ENCODE data around the gene LRRC7. TPM values are rescaled to one million over a fixed set of nuclear protein-coding genes. Genes with fewer than 3 reads are reported as not detected.

LRRC7 gene
- polyA plus RNA-seq, 1 experiment = not detected

DNA sequence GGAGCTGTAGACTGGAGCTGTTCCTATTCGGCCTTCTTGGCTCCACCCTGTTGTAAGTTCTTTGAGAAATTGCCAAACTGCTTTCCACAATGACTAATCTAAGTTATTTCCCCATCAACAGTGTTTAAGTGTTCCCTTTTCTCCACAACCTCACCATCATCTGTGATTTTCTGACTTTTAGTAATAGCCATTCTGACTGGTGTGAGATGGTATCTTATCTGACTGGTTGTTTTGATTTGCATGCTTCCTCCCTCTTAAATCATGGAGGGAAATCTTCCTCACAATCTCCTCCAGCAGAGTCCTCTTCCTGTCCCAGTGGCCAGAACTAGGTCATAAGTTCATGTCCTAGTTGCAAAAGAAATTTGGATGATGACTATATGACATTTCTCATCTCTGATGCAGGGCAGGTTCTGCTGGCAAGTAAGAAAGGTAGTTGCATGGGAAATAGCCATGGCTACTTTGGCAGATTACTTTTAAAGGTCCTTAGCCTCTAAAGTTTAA lies 343.6 kb downstream of the LRRC7 start:
- CTCF ChIA-PET = no interaction called here
- peak; percentile 3 for DNase-seq (ENCODE audit: low read depth, low spot score)
- no peak overlapping the region for H3K27ac ChIP-seq (ENCODE audit: low read depth, low read length)
- no peaks in the 10 kb centered on the region for H3K27me3 ChIP-seq (ENCODE audit: control insufficient read depth, insufficient read depth, low read length)
- no peaks in the 10 kb centered on the region for H3K9me3 ChIP-seq (ENCODE audit: control insufficient read depth, insufficient read depth, low read length)
- POLR2A ChIA-PET = no interaction called here
- H3K4me3 ChIP-seq (ENCODE audit: low read depth, low read length) = no peak overlapping the region
- TF ChIP-seq CTCF (IDR thresholded peaks at IDR 0.05; ENCODE audit: low read depth, low read length) = no peak

DNA sequence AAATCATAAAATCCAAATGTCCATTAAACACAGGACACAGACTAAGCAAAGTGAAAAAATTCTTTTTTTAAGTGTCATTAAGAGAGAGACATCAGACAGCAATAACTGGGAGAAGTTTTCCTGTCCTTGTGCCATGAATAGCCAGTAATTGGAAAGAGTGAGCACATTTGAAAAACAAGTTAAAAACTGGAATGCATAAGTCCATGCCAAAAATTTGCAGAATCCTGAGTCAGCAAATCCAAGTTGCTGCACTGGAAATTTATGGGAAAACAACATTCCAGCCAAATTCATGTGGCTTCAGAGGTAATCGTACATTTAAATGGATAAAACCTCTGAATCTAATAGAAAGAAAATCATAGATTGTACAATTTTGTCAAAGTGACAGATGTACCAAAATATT lies 346.3 kb downstream of the LRRC7 start:
- no peak overlapping the region for H3K4me3 ChIP-seq (ENCODE audit: low read depth, low read length)
- TF ChIP-seq CTCF (IDR thresholded peaks at IDR 0.05; ENCODE audit: low read depth, low read length) = no peak
- no peak overlapping the region for H3K27ac ChIP-seq (ENCODE audit: low read depth, low read length)
- CTCF ChIA-PET = no interaction called here
- no peaks in the 10 kb centered on the region for H3K9me3 ChIP-seq (ENCODE audit: control insufficient read depth, insufficient read depth, low read length)
- peak; percentile 1 for DNase-seq (ENCODE audit: low read depth, low spot score)
- no peaks in the 10 kb centered on the region for H3K27me3 ChIP-seq (ENCODE audit: control insufficient read depth, insufficient read depth, low read length)
- POLR2A ChIA-PET = no interaction called here

- Histone ChIP-seq H3K4me3 (ENCODE audit: low read depth, low read length) (no peak overlapping the region), H3K27ac (ENCODE audit: low read depth, low read length) (no peak overlapping the region), H3K27me3 (ENCODE audit: control insufficient read depth, insufficient read depth, low read length) (no peaks in the 10 kb centered on the region), H3K9me3 (ENCODE audit: control insufficient read depth, insufficient read depth, low read length) (peaks cover 9% of the 10 kb centered on the region; the same call in 1 of the 2 replicates)
- ChIA-PET CTCF (no interaction called here), POLR2A (no interaction called here)
- TF ChIP-seq CTCF (IDR thresholded peaks at IDR 0.05; ENCODE audit: low read depth, low read length) = no peak
- peak; percentile 2 for DNase-seq (ENCODE audit: low read depth, low spot score)
Measured at GRCh38 chr1:69914976-69915765, 347.4 kb downstream of the LRRC7 start.

DNA sequence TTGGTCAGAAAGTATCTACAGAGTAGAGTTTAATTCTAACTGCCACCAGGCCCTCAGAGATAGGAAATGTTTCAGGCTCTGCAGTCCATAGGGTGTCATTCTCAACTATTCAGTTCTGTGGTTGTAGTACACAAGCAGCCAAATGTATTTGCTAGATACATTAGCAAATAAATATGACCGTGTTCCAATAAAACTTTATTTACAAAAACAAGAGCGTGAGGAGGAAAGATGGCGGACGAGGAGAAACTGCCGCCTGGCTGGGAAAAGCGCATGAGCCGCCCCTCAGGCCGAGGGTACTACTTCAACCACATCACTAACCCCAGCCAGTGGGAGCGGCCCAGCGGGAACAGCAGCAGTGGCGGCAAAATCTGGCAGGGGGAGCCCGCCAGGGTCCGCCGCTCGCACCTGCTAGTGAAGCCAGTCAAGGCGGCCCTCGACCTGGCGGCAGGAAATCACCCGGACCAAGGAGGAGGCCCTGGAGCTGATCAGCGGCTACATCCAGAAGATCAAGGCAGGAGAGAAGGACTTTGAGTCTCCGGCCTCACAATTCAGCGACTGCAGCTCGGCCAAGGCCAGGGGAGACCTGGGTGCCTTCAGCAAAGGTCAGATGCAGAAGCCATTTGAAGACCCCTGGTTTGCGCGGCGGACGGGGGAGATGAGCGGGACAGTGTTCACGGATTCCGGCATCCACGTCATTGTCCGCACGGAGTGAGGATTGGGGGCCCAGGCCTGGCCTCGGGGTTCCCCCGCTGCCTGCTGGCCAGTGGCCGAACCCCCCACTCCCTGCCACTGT lies 351.6 kb downstream of the LRRC7 start:
- H3K9me3 ChIP-seq (ENCODE audit: control insufficient read depth, insufficient read depth, low read length) = peaks cover 9% of the 10 kb centered on the region; the same call in 1 of the 2 replicates
- no peak for TF ChIP-seq CTCF (IDR thresholded peaks at IDR 0.05; ENCODE audit: low read depth, low read length)
- no peaks in the 10 kb centered on the region for H3K27me3 ChIP-seq (ENCODE audit: control insufficient read depth, insufficient read depth, low read length)
- CTCF ChIA-PET = no interaction called here
- no peak overlapping the region for H3K4me3 ChIP-seq (ENCODE audit: low read depth, low read length)
- DNase-seq (ENCODE audit: low read depth, low spot score) = no peak
- POLR2A ChIA-PET = no interaction called here
- no peak overlapping the region for H3K27ac ChIP-seq (ENCODE audit: low read depth, low read length)

DNA sequence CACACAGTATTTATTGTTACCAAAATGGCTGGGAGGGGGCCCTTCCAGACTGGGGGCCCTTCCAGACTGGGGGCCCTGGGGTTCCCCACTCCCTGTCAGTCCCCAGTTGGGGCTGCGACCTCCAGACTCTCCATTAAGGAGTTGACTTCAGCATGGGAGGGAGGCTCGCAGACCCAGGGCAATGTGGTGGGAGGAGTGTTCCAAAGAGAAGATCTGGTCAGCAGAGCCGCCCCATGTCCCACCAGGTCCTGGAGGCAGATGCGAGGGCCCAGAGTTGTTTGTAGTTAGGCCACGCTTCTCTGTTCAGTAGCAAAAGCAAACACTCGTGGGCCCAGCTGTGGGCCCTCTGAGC lies 352.2 kb downstream of the LRRC7 start:
- no peak for DNase-seq (ENCODE audit: low read depth, low spot score)
- ChIA-PET CTCF (no interaction called here), POLR2A (no interaction called here)
- no peak overlapping the region for H3K27ac ChIP-seq (ENCODE audit: low read depth, low read length)
- H3K9me3 ChIP-seq (ENCODE audit: control insufficient read depth, insufficient read depth, low read length) = peaks cover 9% of the 10 kb centered on the region; the same call in 1 of the 2 replicates
- no peak overlapping the region for H3K4me3 ChIP-seq (ENCODE audit: low read depth, low read length)
- TF ChIP-seq CTCF (IDR thresholded peaks at IDR 0.05; ENCODE audit: low read depth, low read length) = no peak
- no peaks in the 10 kb centered on the region for H3K27me3 ChIP-seq (ENCODE audit: control insufficient read depth, insufficient read depth, low read length)

Data from AG04450 (cell line).